Vagina (tissue), 2 donors: Measurements from ENCODE around the gene DENND2D. TPM values are rescaled to one million over a fixed set of nuclear protein-coding genes. Genes with fewer than 3 reads are reported as not detected.

Source experiments
- DNase-seq, 2 donors: peaks; one replicate each; pipeline ENCODE4 v3.0.0-alpha.2; 2017; ENCODE audit errors: extremely low spot score in 2 of 2
- H3K27ac ChIP-seq: fragments of 200-600 bp; sonication (generic); one replicate; pipeline ENCODE4 v1.5.1; 2019
- H3K27me3 ChIP-seq: fragments of 200-600 bp; sonication (generic); one replicate; pipeline ENCODE4 v1.5.1; 2019
- H3K36me3 ChIP-seq, 2 donors: fragments of 200-600 bp; sonication (generic); one replicate each; pipeline ENCODE4 v1.5.1; 2017 to 2019
- H3K4me1 ChIP-seq: fragments of 200-600 bp; sonication (generic); one replicate; pipeline ENCODE4 v1.5.1; 2019
- H3K4me3 ChIP-seq, 2 donors: fragments of 200-600 bp; sonication (generic); 1 replicate in 1 of 2; 2 replicates in 1 of 2; pipeline ENCODE4 v1.5.1; 2016 to 2019
- H3K9me3 ChIP-seq: fragments of 200-600 bp; sonication (generic); one replicate; pipeline ENCODE4 v1.5.1; 2019
- CTCF ChIP-seq, 3 experiments: fragments of 450-650 bp in 2 of 3; fragments of 200-600 bp in 1 of 3; sonication (generic) in 1 of 3; IDR thresholded peaks; one replicate each; pipeline ENCODE4 v1.5.1; 2017 to 2019; ENCODE audit warnings: antibody characterized with exemption in 3 of 3, mild to moderate bottlenecking in 2 of 3, moderate library complexity in 2 of 3
- POLR2A ChIP-seq, 2 donors: fragments of 450-650 bp; IDR thresholded peaks; one replicate each; pipeline ENCODE4 v1.6.1; 2017; ENCODE audit warnings: antibody characterized with exemption in 2 of 2, mild to moderate bottlenecking in 2 of 2, moderate library complexity in 2 of 2
- POLR2AphosphoS5 ChIP-seq, 2 donors: sonication (generic); formaldehyde crosslinking; IDR thresholded peaks; one replicate each; pipeline ENCODE4 v1.9.0; 2017; ENCODE audit warnings: antibody characterized with exemption in 2 of 2, mild to moderate bottlenecking in 2 of 2, low read depth in 1 of 2; ENCODE audit not compliant: insufficient read depth in 1 of 2
- intact Hi-C: fragments of 100-400 bp; cut with DNase I; formaldehyde crosslinking; loops from one replicate; pipeline ENCODE4 v1.15.1; 2023
- total RNA-seq: library from RNA; depleted of rRNA; stranded (reverse); fragments of >200 nt; gene quantifications from one replicate; pipeline ENCODE4 v1.2.3, GENCODE V29; 2016

The DENND2D gene
- total RNA-seq, 1 donor from 2014 or later: 25.5 TPM

- H3K4me3 ChIP-seq: no peak overlapping the region
- H3K27ac ChIP-seq: no peak overlapping the region
- TF ChIP-seq POLR2AphosphoS5 (IDR thresholded peaks at IDR 0.05; ENCODE audit: insufficient read depth in 1 of 2, low read depth in 1 of 2) (no peak), CTCF (IDR thresholded peaks at IDR 0.05) (no peak), POLR2A (IDR thresholded peaks at IDR 0.05) (no peak)
- H3K27me3 ChIP-seq: no peaks in the 10 kb centered on the region
- no peak for DNase-seq
- H3K9me3 ChIP-seq: no peaks in the 10 kb centered on the region
- H3K4me1 ChIP-seq: peaks cover 59% of the 10 kb centered on the region
- intact Hi-C loops: no loop called here
- H3K36me3 ChIP-seq: peaks cover 0 to 5% of the 10 kb centered on the region in 2 donors
These were observed 5.3 kb downstream of the DENND2D start for GRCh38 chr1:111195002-111195684.

GRCh38 chr1:111193712-111194480, 6.5 kb downstream of the DENND2D start:
- DNase-seq: no peak
- Histone ChIP-seq H3K36me3 (peaks cover 0 to 5% of the 10 kb centered on the region in 2 donors), H3K27me3 (no peaks in the 10 kb centered on the region), H3K4me1 (peaks cover 59% of the 10 kb centered on the region), H3K9me3 (no peaks in the 10 kb centered on the region), H3K4me3 (no peak overlapping the region), H3K27ac (peak overlapping the region; percentile 79)
- TF ChIP-seq POLR2A (IDR thresholded peaks at IDR 0.05): no peak
- TF ChIP-seq POLR2AphosphoS5 (IDR thresholded peaks at IDR 0.05; ENCODE audit: insufficient read depth in 1 of 2, low read depth in 1 of 2): no peak
- no peak for TF ChIP-seq CTCF (IDR thresholded peaks at IDR 0.05)
- intact Hi-C loops: no loop called here

GRCh38 chr1:111192658-111193519, 7.6 kb downstream of the DENND2D start:
- Histone ChIP-seq H3K36me3 (peaks cover 0 to 14% of the 10 kb centered on the region in 2 donors), H3K4me1 (peaks cover 59% of the 10 kb centered on the region), H3K27me3 (no peaks in the 10 kb centered on the region), H3K27ac (peak overlapping the region; percentile 79), H3K4me3 (no peak overlapping the region), H3K9me3 (no peaks in the 10 kb centered on the region)
- no peak for DNase-seq
- intact Hi-C loops: no loop called here
- TF ChIP-seq POLR2A (IDR thresholded peaks at IDR 0.05) (no peak), POLR2AphosphoS5 (IDR thresholded peaks at IDR 0.05; ENCODE audit: insufficient read depth in 1 of 2, low read depth in 1 of 2) (no peak)

- DNase-seq: no peak
- peak overlapping the region; percentile 79 for H3K27ac ChIP-seq
- peaks cover 0 to 22% of the 10 kb centered on the region in 2 donors for H3K36me3 ChIP-seq
- no peak overlapping the region for H3K4me3 ChIP-seq
- TF ChIP-seq POLR2AphosphoS5 (IDR thresholded peaks at IDR 0.05; ENCODE audit: insufficient read depth in 1 of 2, low read depth in 1 of 2) (no peak), POLR2A (IDR thresholded peaks at IDR 0.05) (no peak), CTCF (IDR thresholded peaks at IDR 0.05) (no peak)
- H3K9me3 ChIP-seq: no peaks in the 10 kb centered on the region
- intact Hi-C loops: no loop called here
- no peaks in the 10 kb centered on the region for H3K27me3 ChIP-seq
- peaks cover 59% of the 10 kb centered on the region for H3K4me1 ChIP-seq
These were observed 8.4 kb downstream of the DENND2D start for GRCh38 chr1:111192074-111192473.

GRCh38 chr1:111191496-111191895, 8.9 kb downstream of the DENND2D start:
- Histone ChIP-seq H3K27ac (peak overlapping the region; percentile 79), H3K9me3 (no peaks in the 10 kb centered on the region), H3K27me3 (no peaks in the 10 kb centered on the region), H3K4me3 (no peak overlapping the region), H3K4me1 (peaks cover 59% of the 10 kb centered on the region), H3K36me3 (peaks cover 0 to 27% of the 10 kb centered on the region in 2 donors)
- no peak for TF ChIP-seq POLR2AphosphoS5 (IDR thresholded peaks at IDR 0.05; ENCODE audit: insufficient read depth in 1 of 2, low read depth in 1 of 2)
- no peak for TF ChIP-seq POLR2A (IDR thresholded peaks at IDR 0.05)
- intact Hi-C loops: no loop called here
- DNase-seq: no peak
